HG03108 (cell line): ENCODE measurements around the gene GKN1.

Experiments
- ATAC-seq: cut with Tn5 transposase; IDR thresholded peaks from one replicate; pipeline ENCODE4 v1.9.1; 2021; ENCODE audit warnings: moderate library complexity; ENCODE audit not compliant: unreplicated experiment

GKN1 gene, protein sequence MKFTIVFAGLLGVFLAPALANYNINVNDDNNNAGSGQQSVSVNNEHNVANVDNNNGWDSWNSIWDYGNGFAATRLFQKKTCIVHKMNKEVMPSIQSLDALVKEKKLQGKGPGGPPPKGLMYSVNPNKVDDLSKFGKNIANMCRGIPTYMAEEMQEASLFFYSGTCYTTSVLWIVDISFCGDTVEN

DNA sequence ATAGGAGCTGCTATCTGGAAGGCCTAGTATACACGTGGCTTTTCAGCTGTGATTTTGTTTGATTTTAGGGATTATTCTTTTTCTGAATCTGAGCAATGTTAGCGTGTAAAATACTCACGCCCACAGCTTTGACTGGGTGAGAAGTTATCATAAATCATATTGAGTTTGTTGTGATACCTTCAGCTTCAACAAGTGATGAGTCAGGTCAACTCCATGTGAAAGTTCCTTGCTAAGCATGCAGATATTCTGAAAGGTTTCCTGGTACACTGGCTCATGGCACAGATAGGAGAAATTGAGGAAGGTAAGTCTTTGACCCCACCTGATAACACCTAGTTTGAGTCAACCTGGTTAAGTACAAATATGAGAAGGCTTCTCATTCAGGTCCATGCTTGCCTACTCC, at the start of gene GKN1:
TSS of gene GKN1 (plus strand) at position 386 of the 400 bp plus-strand sequence. CDS start 42 bp downstream, outside the sequence.
- no peak for ATAC-seq

DNA sequence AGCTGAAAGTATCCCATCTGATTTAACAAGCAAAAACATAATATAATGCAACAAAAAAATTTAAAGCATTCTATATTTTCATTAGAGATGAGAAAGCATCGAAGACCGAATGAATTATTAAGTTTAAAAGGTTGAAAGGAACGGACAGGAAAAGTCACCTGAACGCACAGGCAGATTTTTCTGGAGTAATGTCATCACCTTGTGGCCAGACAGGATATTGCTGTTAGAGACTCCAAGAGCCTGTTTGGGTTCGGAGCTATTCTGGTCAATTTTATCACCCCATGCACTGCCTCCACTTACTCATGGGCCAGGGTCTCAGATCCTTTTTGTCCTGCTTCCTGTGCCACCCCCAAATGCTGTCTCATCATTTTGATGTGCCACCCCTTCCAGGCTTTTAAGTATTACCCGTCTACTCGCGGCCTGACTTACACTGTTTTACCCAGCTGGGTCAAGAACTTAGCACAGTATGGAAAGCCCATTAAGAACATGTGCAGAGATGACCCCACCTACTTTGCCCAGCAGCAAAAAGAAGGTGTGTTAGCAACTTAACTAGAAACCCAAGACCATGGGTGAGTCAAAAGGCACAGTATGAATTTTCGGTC, 49.0 kb upstream of the GKN1 start:
- ATAC-seq = no peak

DNA sequence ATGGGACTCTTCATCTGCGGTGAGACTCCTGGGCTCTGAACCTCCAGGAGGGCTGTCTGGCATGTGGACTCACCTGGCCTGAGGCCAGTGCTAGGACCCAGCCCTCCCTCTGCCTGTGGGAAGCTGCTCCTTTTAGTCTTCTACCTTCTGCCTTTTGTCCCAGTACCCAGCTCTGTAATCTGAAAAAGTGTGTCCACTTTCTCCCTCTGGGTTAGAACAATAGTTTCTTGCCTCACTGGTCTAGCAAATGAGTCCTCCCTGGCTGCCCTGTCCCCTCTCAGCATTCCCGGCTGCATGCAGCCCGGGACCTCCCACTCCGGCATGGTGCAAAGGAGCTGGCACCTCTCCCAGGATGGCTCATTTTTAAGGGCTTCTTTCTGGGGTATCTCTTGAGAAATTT, 47.6 kb upstream of the GKN1 start:
- no peak for ATAC-seq

DNA sequence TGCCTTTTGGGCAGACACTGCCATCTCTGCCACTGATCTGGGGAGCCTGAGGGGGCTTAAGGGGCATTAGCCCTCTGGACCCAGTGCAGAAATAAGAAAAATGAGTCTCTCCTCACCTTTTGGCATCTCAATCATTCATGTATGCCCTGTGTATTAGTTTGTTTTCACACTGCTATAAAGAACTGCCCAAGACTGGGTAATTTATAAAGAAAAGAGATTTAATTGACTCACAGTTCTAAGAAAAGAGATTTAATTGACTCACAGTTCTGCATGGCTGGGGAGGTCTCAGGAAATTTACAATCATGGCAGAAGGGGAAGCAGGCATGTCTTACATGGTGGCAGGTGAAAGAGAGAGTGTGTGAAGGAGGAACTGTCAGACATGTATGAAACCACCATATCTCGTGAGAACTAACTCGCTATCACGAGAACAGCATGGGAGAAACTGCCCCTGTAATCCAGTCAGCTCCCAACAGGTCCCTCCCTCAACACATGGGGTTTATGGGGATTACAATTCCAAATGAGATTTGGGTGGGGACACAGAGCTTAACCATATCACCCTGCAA, 43.2 kb upstream of the GKN1 start:
- no peak for ATAC-seq

DNA sequence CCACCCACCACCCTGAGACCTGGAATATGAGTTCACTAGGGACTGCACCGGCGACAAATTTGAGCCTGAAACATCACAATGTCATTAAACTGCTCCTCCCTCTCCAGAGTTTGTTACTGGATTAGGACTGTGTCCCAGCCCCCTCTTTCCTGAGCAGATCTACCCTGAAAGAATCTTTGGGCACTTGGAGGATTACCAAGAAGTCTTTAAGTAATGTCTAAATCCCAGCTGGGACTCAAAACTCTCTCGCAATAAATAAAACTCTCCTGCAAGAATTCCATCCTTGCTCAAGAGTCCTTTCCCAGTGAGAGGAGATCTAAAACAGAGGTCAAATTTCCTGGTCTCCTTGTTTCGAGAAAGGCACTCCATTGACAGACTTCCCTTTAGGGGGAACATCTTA, 42.6 kb upstream of the GKN1 start:
- no peak for ATAC-seq

DNA sequence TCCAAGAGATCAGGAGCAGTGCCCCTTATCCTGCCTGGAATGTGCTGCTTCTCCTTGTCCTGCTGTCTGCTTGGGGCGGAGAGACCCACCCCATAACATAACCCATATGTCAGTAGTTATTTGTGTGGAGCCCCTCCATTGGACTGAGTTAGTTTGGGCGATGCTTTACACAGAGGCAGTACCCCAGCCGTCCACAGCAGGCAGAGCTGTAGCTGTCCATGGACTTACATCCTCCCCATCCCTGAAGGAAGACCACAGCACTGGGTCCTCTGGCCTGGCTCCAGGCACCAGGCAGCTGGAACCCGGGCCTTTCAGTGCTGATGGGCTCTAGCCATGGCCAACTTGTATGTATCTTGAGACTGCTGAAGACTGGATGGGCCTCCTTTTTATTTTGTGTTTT, 42.0 kb upstream of the GKN1 start:
- no peak for ATAC-seq

DNA sequence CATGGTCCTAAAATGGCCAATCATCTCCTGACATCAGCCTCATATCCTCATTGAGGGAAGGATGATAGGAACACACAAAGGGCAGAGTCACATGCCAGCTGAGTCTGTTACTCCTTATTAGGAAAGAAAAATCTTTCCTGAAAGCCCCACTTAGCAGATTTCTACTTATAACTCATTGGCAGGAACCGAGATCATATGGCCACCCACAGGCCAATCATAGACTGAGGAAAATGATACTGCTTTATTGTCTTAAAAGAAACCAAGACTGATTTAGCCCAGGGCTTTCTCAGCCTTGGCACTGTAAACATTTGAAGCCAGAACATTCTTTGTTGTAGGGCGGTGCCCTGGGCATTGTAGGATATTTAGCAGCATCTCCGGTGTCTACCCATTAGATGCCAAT, 40.4 kb upstream of the GKN1 start:
- ATAC-seq = no peak

DNA sequence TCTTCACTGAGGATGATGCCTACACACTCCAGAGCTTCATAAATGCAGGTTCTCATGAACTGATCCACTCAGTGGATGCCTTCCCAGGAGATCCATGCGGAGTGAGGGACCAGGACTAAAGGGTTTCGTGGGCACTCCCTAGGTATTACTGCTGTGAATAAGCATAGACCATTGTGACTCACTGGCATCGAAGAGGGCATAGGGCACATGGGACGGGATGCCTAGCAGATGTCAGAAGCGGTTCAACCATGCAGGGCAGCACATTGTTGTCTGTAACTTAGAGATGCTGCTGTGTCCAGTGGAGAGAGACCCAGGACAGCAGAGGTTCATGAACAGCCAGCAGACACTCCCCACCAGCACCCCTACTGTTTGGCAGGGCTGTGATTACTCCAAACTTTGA, 39.0 kb upstream of the GKN1 start:
- no peak for ATAC-seq

DNA sequence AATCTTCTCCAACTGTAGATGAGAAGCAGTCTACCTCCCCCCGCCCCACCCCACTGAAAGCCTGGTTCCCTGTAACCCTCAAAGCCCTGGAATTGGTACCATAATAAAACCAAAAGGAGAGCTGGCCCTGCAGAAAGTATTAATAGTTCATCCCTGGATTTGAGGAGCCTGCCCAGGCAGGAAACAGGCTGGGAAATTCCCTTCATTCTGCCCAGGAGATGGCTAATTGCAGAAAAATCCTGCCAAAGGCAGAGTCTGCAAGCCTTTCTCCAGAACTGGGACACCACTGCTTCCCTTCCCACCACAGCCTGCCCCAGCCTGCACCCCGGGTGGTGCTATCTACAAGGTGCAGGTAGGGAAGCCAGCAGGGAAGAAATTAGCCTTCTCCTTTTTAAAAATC, 38.0 kb upstream of the GKN1 start:
- ATAC-seq = no peak

DNA sequence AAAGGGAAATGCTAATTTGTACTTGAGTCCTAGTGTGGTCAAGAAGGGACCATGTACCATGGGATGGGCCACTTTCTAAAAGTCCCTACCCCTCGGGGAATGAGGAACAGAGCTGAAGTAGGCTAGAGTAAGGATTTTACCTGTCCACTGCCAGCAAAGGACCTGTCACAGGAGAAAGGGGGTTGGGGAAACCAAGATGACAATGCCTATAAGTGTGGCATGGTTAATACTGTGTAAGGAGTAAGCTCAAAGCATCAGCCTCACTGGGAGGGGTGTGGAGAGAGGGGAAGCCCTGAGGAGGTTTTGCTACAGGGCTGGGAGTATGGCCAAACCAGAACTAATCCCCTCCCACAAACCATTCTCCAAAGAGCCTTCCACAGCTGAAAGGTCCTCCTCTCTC, 37.5 kb upstream of the GKN1 start:
- ATAC-seq = no peak

DNA sequence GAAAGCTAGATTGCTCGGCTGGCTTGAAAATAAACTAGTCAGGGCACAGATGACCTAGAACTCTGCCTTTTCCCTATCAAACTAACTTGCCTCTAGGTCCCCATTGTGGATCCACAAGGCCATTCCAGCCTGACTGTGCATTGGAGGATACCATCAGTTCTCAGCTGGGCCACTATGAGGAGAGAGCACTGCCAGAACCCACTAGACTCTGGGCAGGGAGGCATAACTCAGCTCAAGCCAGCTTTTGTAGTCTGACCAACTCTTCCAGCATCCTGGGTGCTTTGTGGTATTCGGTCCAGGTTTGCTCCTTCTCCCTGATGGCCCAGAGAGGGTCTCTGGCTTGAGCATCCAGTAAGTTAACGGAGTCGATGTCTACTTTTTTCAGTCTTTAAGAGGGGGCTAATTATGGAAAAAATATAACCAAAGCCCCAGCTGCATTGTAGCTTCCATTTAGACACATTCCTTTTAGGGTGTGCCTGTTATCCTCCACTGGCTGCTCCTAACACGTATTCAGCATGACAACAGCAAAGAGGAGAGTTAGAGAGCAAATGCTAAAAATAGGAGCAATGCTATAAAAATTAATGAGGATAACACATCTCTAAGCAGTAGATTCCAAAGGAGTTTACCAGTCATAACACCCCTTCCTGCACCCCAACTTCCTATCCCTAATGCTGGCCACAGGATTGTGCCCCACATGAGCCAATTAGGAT, 36.9 kb upstream of the GKN1 start:
- ATAC-seq = no peak

DNA sequence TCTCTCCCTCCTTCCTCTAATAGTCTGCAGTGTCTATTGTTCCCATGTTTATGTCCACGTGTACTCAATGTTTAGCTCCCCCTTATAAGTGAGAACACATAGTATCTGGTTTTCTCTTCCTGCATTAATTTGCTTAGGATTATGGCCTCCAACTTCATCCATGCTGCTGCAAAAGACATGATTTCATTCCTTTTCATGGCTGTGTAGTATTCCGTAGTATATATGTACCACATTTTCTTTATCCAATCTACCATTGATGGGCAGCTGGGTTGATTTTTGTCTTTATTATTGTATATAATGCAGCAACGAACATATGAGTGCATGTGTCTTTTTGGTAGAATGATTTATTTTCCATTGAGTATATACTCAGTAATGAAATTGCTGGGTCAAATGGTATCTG, 35.5 kb upstream of the GKN1 start:
- no peak for ATAC-seq

DNA sequence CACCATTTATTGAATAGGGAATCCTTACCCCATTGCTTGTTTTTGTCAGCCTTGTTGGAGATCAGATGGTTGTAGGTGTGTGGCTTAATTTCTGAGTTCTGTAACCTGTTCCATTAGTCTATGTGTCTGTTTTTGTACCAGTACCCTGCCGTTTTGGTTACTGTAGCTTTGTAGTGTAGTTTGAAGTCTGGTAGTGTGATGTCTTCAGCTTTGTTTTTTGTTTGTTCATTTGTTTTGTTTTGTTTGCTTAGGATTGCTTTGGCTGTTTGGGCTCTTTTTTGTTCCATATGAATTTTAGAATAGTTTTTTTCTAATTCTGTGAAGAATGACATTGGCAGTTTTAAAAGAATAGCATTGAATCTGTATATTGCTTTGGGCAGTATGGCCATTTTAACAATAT, 34.5 kb upstream of the GKN1 start:
- ATAC-seq = no peak

DNA sequence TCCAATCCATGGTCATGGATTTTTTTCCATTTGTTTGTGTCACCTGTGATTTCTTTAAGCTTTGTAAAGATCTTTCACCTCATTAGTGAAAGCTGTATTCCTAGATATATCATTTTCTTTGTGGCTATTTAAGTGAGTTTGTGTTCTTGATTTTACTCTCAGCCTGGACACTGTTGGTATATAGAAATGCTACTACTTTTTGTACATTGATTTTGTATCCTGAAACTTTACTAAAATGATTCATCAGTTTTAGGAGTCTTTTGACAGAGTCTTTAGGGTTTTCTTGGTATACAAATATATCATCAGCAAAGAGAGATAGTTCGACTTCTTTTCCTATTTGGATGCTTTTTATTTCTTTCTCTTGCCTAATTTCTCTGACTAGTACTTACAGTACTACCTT, 34.1 kb upstream of the GKN1 start:
- ATAC-seq = no peak

DNA sequence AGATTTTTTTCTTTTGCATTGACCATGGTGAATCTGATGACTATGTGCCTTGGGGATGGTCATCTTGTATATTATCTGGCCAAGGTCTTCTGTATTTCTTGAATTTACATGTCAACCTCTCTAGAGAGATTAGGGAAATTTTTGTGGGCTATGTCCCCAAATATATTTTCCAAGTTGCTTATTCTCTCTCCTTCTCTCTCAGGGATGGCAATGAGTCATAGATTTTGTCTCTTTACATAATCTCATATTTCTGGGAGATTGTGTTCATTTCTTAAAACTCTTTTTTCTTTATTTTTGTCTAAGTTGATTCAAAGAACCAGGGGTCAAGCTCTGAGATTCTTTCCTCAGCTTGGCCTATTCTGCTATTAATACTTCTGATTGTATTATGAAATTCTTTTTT, 31.6 kb upstream of the GKN1 start:
- no peak for ATAC-seq

DNA sequence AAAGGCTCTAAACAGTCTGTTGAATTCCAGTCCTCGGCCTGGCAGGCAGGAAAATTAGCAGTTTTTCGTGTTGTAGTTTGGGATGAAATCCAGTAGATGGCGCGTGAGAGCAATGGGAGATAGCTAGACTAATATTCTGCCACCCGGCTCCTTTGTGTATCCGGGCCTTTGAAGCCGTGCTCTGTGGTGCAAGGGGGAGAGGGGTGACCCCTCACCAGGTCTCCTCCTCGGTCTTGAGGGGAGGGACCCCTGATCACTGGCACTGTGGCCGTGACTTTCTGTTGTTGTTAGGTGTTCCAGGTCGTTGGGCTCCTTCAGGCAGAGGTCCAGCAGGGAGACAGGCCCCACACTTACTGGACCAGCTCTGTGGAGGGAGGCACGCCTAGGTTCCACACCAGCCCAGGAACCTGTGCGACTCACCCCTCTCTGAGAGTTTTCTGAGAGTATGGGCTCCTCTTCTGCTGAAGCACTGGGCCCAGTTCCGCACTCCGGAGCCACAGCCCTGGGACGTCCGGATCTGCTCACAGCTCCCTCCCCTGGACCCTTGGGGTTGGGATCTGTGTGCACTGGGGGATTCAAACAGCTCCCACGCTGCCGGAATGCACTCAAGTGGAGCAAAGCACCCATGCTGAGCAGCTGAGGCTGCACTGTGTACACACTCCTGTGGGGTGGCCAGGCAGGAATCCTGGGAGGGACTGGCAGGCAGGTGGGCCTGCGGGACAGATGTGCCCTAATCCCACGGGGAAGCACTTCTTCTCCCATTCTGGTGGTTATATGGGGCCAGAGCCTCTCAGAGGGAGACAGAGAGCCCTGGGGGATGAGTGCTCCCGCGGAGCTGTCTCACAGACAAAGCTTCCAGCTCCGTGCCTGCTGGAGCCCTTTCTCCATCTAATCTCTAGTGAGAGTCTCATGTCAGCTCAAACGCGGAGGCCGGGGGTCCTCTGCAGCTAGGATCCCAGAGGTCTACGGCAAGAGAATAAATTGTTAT, 30.6 kb upstream of the GKN1 start:
- no peak for ATAC-seq

DNA sequence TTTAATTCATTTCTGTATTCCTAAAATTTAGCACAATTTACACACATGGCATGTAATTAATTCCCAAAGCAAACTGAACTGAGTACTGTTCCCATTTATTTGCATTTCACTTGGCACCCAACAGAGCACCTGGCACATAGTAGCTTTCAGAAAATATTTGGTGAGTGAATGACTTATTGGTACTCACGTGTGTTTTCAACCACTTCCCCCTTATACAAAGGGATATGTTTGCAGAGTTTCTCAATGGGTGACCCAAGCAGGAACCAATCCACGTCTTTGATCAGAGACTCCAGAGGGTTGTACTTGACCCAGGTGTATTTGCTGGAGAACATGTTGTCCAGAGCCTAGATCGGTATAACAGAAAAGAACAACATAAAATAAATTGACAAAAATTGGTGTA, 28.3 kb upstream of the GKN1 start:
- no peak for ATAC-seq

DNA sequence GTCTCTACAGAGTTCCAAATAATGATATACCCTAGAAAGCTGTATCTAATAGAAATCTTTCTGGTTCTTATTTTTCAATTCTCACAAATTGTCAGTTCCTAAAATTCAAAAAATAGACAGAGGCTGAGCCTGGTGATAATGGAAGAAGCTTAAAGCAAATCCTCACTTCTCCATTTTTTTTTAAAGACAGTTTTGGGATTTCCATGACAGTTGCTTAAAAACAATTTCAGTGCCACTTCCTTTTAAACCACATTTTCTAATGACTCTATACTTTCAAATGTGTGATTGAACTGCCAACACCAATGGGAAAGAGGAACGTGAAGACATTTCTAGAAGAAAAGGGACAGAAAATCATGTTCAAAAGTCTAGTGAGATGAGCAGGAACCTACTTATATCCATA, 25.7 kb upstream of the GKN1 start:
- ATAC-seq = no peak

DNA sequence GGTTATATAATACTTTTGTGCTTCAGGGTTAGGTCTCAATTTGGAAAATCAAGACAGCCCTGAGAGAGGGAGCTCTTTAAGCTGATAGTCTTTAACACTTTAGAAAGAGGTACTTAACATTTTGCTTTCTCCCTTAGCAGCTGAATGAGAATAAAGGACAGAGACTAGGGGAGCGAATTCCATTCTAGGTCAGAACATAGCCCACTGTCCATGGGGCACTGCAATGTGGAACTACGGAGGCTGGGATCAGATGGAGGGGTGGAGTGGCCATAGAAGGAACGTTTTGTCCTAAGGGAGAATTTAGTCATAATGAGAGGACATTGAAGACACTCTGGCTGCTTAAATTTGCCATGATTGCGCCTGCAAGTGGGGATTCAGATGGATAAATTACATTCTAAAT, 22.5 kb upstream of the GKN1 start:
- ATAC-seq = no peak

DNA sequence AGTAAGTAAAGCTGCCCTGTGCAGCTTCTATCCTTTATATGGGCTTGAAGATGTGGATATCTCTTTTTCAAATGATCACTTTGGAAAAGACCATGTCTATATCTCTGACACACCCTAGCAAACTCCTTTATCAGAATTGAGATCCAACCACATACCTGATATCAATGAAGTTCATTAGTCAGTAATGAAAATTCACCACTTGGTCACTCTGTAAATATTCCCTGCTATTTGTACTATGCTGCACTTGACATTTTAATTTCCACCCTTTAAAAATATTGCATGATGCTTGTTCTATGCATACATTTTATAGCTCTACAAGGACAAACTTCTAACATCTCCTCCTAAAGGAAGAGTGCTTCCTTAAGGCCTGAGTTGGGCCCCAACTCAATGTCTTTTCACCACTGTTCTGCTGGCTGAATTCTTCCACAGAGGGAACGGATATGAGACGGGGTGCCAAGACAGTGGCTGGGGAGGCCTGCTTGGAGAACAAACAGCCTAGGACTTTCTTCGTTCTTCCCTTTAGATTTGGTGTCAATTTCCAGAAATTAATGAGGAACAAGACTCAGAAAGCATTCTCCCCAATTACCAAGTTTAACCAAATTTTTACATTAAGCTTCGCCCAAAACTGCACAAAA, 21.4 kb upstream of the GKN1 start, which contains the start of gene GKN2:
TSS of gene GKN2 (minus strand) at position 7 of the 635 bp plus-strand sequence. CDS start 32 bp downstream, outside the sequence.
- no peak for ATAC-seq
